ENCODE data around the gene KCNH8.

The KCNH8 gene

GRCh38 chr3:19394946-19395345 lies 246.6 kb downstream of the KCNH8 start:
- DNase-seq: no peak

GRCh38 chr3:19396726-19397125 lies 248.4 kb downstream of the KCNH8 start:
- no peak for DNase-seq

- no peak for DNase-seq
Observed at GRCh38 chr3:19399356-19399755, 251.0 kb downstream of the KCNH8 start.

GRCh38 chr3:19399836-19400235 lies 251.5 kb downstream of the KCNH8 start:
- no peak for DNase-seq

- DNase-seq: no peak
Observed at GRCh38 chr3:19420159-19420558, 271.8 kb downstream of the KCNH8 start.

GRCh38 chr3:19425825-19426224 lies 277.5 kb downstream of the KCNH8 start:
- no peak for DNase-seq

- DNase-seq: no peak
Observed at GRCh38 chr3:19427422-19428149, 279.3 kb downstream of the KCNH8 start.

- DNase-seq: no peak
Observed at GRCh38 chr3:19428729-19429128, 280.4 kb downstream of the KCNH8 start.

- DNase-seq: no peak
Observed at GRCh38 chr3:19432669-19433068, 284.4 kb downstream of the KCNH8 start.

- no peak for DNase-seq
Observed at GRCh38 chr3:19436746-19437145, 288.4 kb downstream of the KCNH8 start.

GRCh38 chr3:19439944-19440343 lies 291.6 kb downstream of the KCNH8 start:
- no peak for DNase-seq

GRCh38 chr3:19446138-19446537 lies 297.8 kb downstream of the KCNH8 start:
- no peak for DNase-seq

- no peak for DNase-seq
Observed at GRCh38 chr3:19446687-19447086, 298.4 kb downstream of the KCNH8 start.

GRCh38 chr3:19455546-19455945 lies 307.2 kb downstream of the KCNH8 start:
- DNase-seq: no peak

GRCh38 chr3:19456738-19457137 lies 308.4 kb downstream of the KCNH8 start:
- DNase-seq: no peak

GRCh38 chr3:19457449-19457848 lies 309.1 kb downstream of the KCNH8 start:
- no peak for DNase-seq

- no peak for DNase-seq
Observed at GRCh38 chr3:19467761-19468160, 319.5 kb downstream of the KCNH8 start.

- no peak for DNase-seq
Observed at GRCh38 chr3:19471138-19471537, 322.8 kb downstream of the KCNH8 start.

- DNase-seq: no peak
Observed at GRCh38 chr3:19473971-19474580, 325.8 kb downstream of the KCNH8 start.

GRCh38 chr3:19476281-19476680 lies 328.0 kb downstream of the KCNH8 start:
- DNase-seq: no peak

- no peak for DNase-seq
Observed at GRCh38 chr3:19485267-19485666, 337.0 kb downstream of the KCNH8 start.

- no peak for DNase-seq
Observed at GRCh38 chr3:19487386-19487785, 339.1 kb downstream of the KCNH8 start.

GRCh38 chr3:19488939-19489338 lies 340.6 kb downstream of the KCNH8 start:
- no peak for DNase-seq

GRCh38 chr3:19489936-19490335 lies 341.6 kb downstream of the KCNH8 start:
- DNase-seq: no peak

GRCh38 chr3:19506171-19506570 lies 357.9 kb downstream of the KCNH8 start:
- DNase-seq: no peak
